HepG2 (cell line): ENCODE measurements around the gene MLYCD. TPM values are rescaled to one million over a fixed set of nuclear protein-coding genes. Genes with fewer than 3 reads are reported as not detected.

Experiments
- BHLHE40 ChIP-seq: IDR thresholded peaks from 2 replicates; pipeline ENCODE4 v1.6.1; 2011; ENCODE audit warnings: low read length, improper control_type of control experiment
- BRCA1 ChIP-seq: sonication (generic); formaldehyde crosslinking; IDR thresholded peaks from 2 replicates; pipeline ENCODE4 v1.4.0; 2020; ENCODE audit warnings: missing genetic modification reagents
- DMTF1 ChIP-seq: sonication (generic); formaldehyde crosslinking; IDR thresholded peaks from 2 replicates; pipeline ENCODE4 v1.4.0; 2020; ENCODE audit warnings: mild to moderate bottlenecking, missing genetic modification reagents
- ELK4 ChIP-seq: sonication (generic); formaldehyde crosslinking; IDR thresholded peaks from 2 replicates; pipeline ENCODE4 v1.9.0; 2021; ENCODE audit warnings: missing genetic modification reagents, borderline replicate concordance
- EP300 ChIP-seq, 3 experiments: sonication (generic) in 1 of 3; formaldehyde crosslinking in 1 of 3; IDR thresholded peaks; 2 replicates each; pipeline versions ENCODE4 v1.5.1 to v1.6.1; 2011 to 2020; ENCODE audit warnings: low read depth in 2 of 3, low read length in 2 of 3, borderline replicate concordance in 1 of 3, improper control_type of control experiment in 1 of 3, mild to moderate bottlenecking in 1 of 3, missing genetic modification reagents in 1 of 3, moderate library complexity in 1 of 3
- HOXA3 ChIP-seq: sonication (generic); formaldehyde crosslinking; IDR thresholded peaks from 2 replicates; pipeline ENCODE4 v1.5.0; 2020; ENCODE audit warnings: missing genetic modification reagents
- RCOR2 ChIP-seq: IDR thresholded peaks from 2 replicates; pipeline ENCODE4 v1.6.1; 2016; ENCODE audit warnings: missing biosample characterization, missing genetic modification reagents
- ZBTB2 ChIP-seq: sonication (generic); formaldehyde crosslinking; IDR thresholded peaks from 2 replicates; pipeline ENCODE4 v1.8.0; 2022; ENCODE audit warnings: low read depth, missing genetic modification reagents
- ZNF12 ChIP-seq: sonication (generic); formaldehyde crosslinking; IDR thresholded peaks from 2 replicates; pipeline ENCODE4 v1.5.0; 2020; ENCODE audit warnings: missing genetic modification reagents
- ZNF180 ChIP-seq: sonication (generic); formaldehyde crosslinking; IDR thresholded peaks from 2 replicates; pipeline ENCODE4 v1.4.0; 2020; ENCODE audit warnings: low read depth, missing genetic modification reagents, borderline replicate concordance
- ZNF207 ChIP-seq: fragments of 450-650 bp; IDR thresholded peaks from 2 replicates; pipeline ENCODE4 v1.6.1; 2016; ENCODE audit warnings: antibody characterized with exemption, borderline replicate concordance
- ZNF280D ChIP-seq: sonication (generic); formaldehyde crosslinking; IDR thresholded peaks from 2 replicates; pipeline ENCODE4 v1.5.1; 2020; ENCODE audit warnings: mild to moderate bottlenecking, missing genetic modification reagents
- ZNF282 ChIP-seq: fragments of 450-650 bp; IDR thresholded peaks from 2 replicates; pipeline ENCODE4 v1.6.1; 2018; ENCODE audit not compliant: partially characterized antibody
- ZNF556 ChIP-seq: sonication (generic); formaldehyde crosslinking; IDR thresholded peaks from 2 replicates; pipeline ENCODE4 v1.4.0; 2020; ENCODE audit warnings: mild to moderate bottlenecking, missing genetic modification reagents, borderline replicate concordance
- ZNF670 ChIP-seq: sonication (generic); formaldehyde crosslinking; IDR thresholded peaks from 2 replicates; pipeline ENCODE4 v1.8.0; 2022; ENCODE audit warnings: mild to moderate bottlenecking, missing genetic modification reagents, borderline replicate concordance
- ZNF770 ChIP-seq: sonication (generic); formaldehyde crosslinking; IDR thresholded peaks from 2 replicates; pipeline ENCODE4 v1.5.0; 2020; ENCODE audit warnings: mild to moderate bottlenecking, missing genetic modification reagents
- ZSCAN31 ChIP-seq: sonication (generic); formaldehyde crosslinking; IDR thresholded peaks from 2 replicates; pipeline ENCODE4 v1.5.0; 2020; ENCODE audit warnings: low read depth, mild to moderate bottlenecking, missing genetic modification reagents
- polyA plus RNA-seq, 8 experiments: library from polyadenylated mRNA; depleted of rRNA in 3 of 8; stranded (reverse) in 7 of 8; unstranded in 1 of 8; fragments of >200 nt; fragmentation: Illumina TruSeq in 4 of 8; extraction: Trizol in 4 of 8; gene quantifications; 2 replicates each; pipeline versions ENCODE4 v1.2.1 to v1.2.3, GENCODE V29; 2011 to 2016; ENCODE audit warnings: low read depth in 4 of 8, missing spikeins in 1 of 8, mixed read lengths in 1 of 8; ENCODE audit not compliant: insufficient read depth in 1 of 8
- total RNA-seq, 5 experiments: library from RNA; depleted of rRNA; stranded (reverse); fragments of >200 nt; fragmentation: Illumina TruSeq; extraction: Trizol; gene quantifications; 2 replicates each; pipeline ENCODE4 v1.2.3, GENCODE V29; 2016; ENCODE audit warnings: low read depth in 1 of 5

The MLYCD gene
- total and polyA plus RNA-seq, 2 of the 13 experiments (the other 11 are each of a cell fraction or from before 2014, with no cell fraction given): 1.8 to 4.0 TPM

GRCh38 chr16:83898463-83899271 is at the start of gene MLYCD (continued):
- 0 out of 2 replicates have a peak, but pooled peaks have one; percentile 26 for TF ChIP-seq ZNF12
- TF ChIP-seq ZNF670 (CRISPR knock-in tag): 0 out of 2 replicates have a peak, but pooled peaks have one; percentile 28
- peak; percentile 11 to 33; a peak in 2 of 4 replicates for TF ChIP-seq EP300 (IDR thresholded peaks at IDR 0.05; ENCODE audit: low read depth in 2 of 2, low read length in 2 of 2)
- peak; percentile 38; the same call in 1 of the 2 replicates for TF ChIP-seq EP300 (CRISPR knock-in tag; IDR thresholded peaks at IDR 0.05; ENCODE audit: borderline replicate concordance)
- no peak for TF ChIP-seq ELK4 (CRISPR knock-in tag)
- no peak for TF ChIP-seq DMTF1 (CRISPR knock-in tag)
- TF ChIP-seq ZNF207: no peak
- no peak for TF ChIP-seq RCOR2
- TF ChIP-seq BRCA1 (CRISPR knock-in tag): no peak
- no peak for TF ChIP-seq ZNF180 (CRISPR knock-in tag)
- TF ChIP-seq ZNF556: no peak
- no peak for TF ChIP-seq ZNF770 (CRISPR knock-in tag)
- TF ChIP-seq BHLHE40: no peak
- TF ChIP-seq ZNF280D (CRISPR knock-in tag): no peak
- no peak; the same call in 1 of the 2 replicates for TF ChIP-seq ZBTB2 (CRISPR knock-in tag)
- TF ChIP-seq ZSCAN31 (CRISPR knock-in tag): no peak; the same call in 1 of the 2 replicates
- TF ChIP-seq HOXA3: peak; percentile 35; the same call in 1 of the 2 replicates
- no peak for TF ChIP-seq ZNF282
